K562 (cell line): ENCODE data around the gene TRABD2B. TPM values are rescaled to one million over a fixed set of nuclear protein-coding genes. Genes with fewer than 3 reads are reported as not detected.
A peak's percentile ranks its signal among the peaks of the same experiment; 100 is the strongest.

Source experiments
- ATAC-seq: fragments of 200-7000 bp; cut with Tn5 transposase; 3 replicates; pipeline ENCODE4 v1.9.1; 2020; ENCODE audit warnings: moderate library complexity
- BruUV-seq: library from RNA; stranded (reverse); fragments of 400-500 nt; replicated peaks from 2 replicates; lab custom pipeline; 2021; lab: Mats Ljungman, UMichigan
- CTCF ChIA-PET: fragments of 300-600 bp; formaldehyde crosslinking; extraction: SDS; loops from one replicate; lab custom pipeline; 2021; ENCODE audit warnings: low intra/inter-chr PET ratio; lab: Yijun Ruan, JAX
- POLR2A ChIA-PET: fragments of 300-600, 350-650 bp; sonication (Branson Sonifier 250); formaldehyde crosslinking; extraction: SDS; loops from one replicate; lab custom pipeline; 2021; ENCODE audit warnings: antibody characterized with exemption, inconsistent platforms; lab: Yijun Ruan, JAX
- DNase-seq, 4 experiments: peaks; one replicate each; pipeline versions ENCODE4 v3.0.0 to v3.0.0-alpha.2; 2011 to 2018; ENCODE audit warnings: low spot score in 3 of 4, mixed read lengths in 3 of 4; ENCODE audit errors: extremely low read depth in 1 of 4
- FAIRE-seq: peaks from 2 replicates; lab custom pipeline; 2011; peaks lifted over from hg19 to GRCh38; lab: Jason Lieb, UNC
- H2AFZ ChIP-seq: 2 replicates; pipeline ENCODE4 v1.6.0; 2011; ENCODE audit warnings: low read depth, low read length, control low read depth, inconsistent platforms
- H3K27ac ChIP-seq: fragments of 200-600 bp; 3 replicates; pipeline ENCODE4 v1.8.0; 2011; ENCODE audit warnings: low read depth, mild to moderate bottlenecking, control low read depth, inconsistent platforms, low read length, moderate library complexity, mixed read lengths; ENCODE audit errors: extremely low read depth
- H3K27me3 ChIP-seq, 2 experiments: fragments of 300-600 bp in 1 of 2; 2 replicates in 1 of 2; 3 replicates in 1 of 2; pipeline versions ENCODE4 v1.6.0 to v1.8.0; 2011; ENCODE audit warnings: inconsistent platforms in 2 of 2, low read length in 2 of 2, mild to moderate bottlenecking in 1 of 2, mixed read lengths in 1 of 2, moderate library complexity in 1 of 2; ENCODE audit not compliant: control insufficient read depth in 2 of 2, insufficient read depth in 2 of 2
- H3K36me3 ChIP-seq: fragments of 300-600 bp; 3 replicates; pipeline ENCODE4 v1.8.0; 2011; ENCODE audit warnings: mild to moderate bottlenecking, low read length, inconsistent platforms; ENCODE audit not compliant: control insufficient read depth, insufficient read depth
- H3K4me1 ChIP-seq, 2 experiments: fragments of 200-600 bp in 1 of 2; replicated peaks in 1 of 2; 2 replicates in 1 of 2; 3 replicates in 1 of 2; pipeline versions ENCODE4 v1.5.1 to v1.8.0; 2011; ENCODE audit warnings: inconsistent platforms in 2 of 2, low read length in 2 of 2, mild to moderate bottlenecking in 1 of 2, mixed read lengths in 1 of 2, moderate library complexity in 1 of 2; ENCODE audit not compliant: control insufficient read depth in 2 of 2, insufficient read depth in 2 of 2
- H3K4me2 ChIP-seq: 2 replicates; pipeline ENCODE4 v1.6.1; 2011; ENCODE audit warnings: low read length, control low read depth, inconsistent platforms, mixed read lengths; ENCODE audit not compliant: insufficient read depth
- H3K4me3 ChIP-seq: fragments of 200-600 bp; sonication (generic), shearing (Covaris generic); 2 replicates; pipeline ENCODE4 v1.5.1; 2016; ENCODE audit warnings: control low read depth, inconsistent platforms
- H3K79me2 ChIP-seq: fragments of 200-600 bp; 3 replicates; pipeline ENCODE4 v1.8.0; 2011; ENCODE audit warnings: low read length, inconsistent platforms; ENCODE audit not compliant: control insufficient read depth, insufficient read depth
- H3K9ac ChIP-seq, 2 experiments: 2 replicates each; pipeline versions ENCODE4 v1.6.0 to v1.6.1; 2011; ENCODE audit warnings: low read depth in 2 of 2, low read length in 2 of 2, control low read depth in 1 of 2, inconsistent platforms in 1 of 2, mild to moderate bottlenecking in 1 of 2, mixed read lengths in 1 of 2; ENCODE audit not compliant: insufficient read depth in 1 of 2
- H3K9me1 ChIP-seq: one replicate; pipeline ENCODE4 v1.6.0; 2011; ENCODE audit warnings: inconsistent platforms, mild to moderate bottlenecking, low read length, moderate library complexity; ENCODE audit not compliant: control insufficient read depth, insufficient read depth
- H3K9me3 ChIP-seq: replicated peaks from 2 replicates; pipeline ENCODE4 v1.5.1; 2011; ENCODE audit warnings: low read depth, low read length, inconsistent platforms; ENCODE audit not compliant: control insufficient read depth, insufficient read depth
- H4K20me1 ChIP-seq: replicated peaks from 2 replicates; pipeline ENCODE4 v1.6.1; 2011; ENCODE audit warnings: low read length, inconsistent platforms, mixed read lengths; ENCODE audit not compliant: control insufficient read depth, insufficient read depth
- KHSRP ChIP-seq: fragments of 450-650 bp; IDR thresholded peaks from 2 replicates; pipeline ENCODE4 v1.6.1; 2017
- RFX1 ChIP-seq: fragments of 450-650 bp; IDR thresholded peaks from 2 replicates; pipeline ENCODE4 v1.6.1; 2016; ENCODE audit warnings: mild to moderate bottlenecking, moderate library complexity
- ZFP36 ChIP-seq: fragments of 150-350 bp; IDR thresholded peaks from 2 replicates; pipeline ENCODE4 v1.6.1; 2018; ENCODE audit warnings: low read length, low read depth; ENCODE audit not compliant: partially characterized antibody
- WGBS: fragments of 100-300 bp; shearing (Covaris generic); methylation state at CpG from one replicate; pipeline ENCODE4 v1.1.6; 2016; ENCODE audit warnings: low coverage, mixed read lengths; ENCODE audit not compliant: insufficient coverage; ENCODE audit errors: missing lambda C conversion rate; 5-methylcytosine and 5-hydroxymethylcytosine counted together
- in situ Hi-C: fragments of 300-500 bp; cut with MboI; formaldehyde crosslinking; loops from 4 replicates; pipeline ENCODE4 v1.15.0; 2018; ENCODE audit warnings: inconsistent platforms, mixed read lengths
- intact Hi-C: fragments of 100-400 bp; cut with micrococcal nuclease; formaldehyde crosslinking; loops from 2 replicates; pipeline ENCODE4 v1.14.2; 2022
- polyA plus RNA-seq, 8 experiments: library from polyadenylated mRNA; depleted of rRNA in 4 of 8; stranded (reverse) in 5 of 8; unstranded in 3 of 8; fragments of >200 nt; fragmentation: Nextera tagmentation in 2 of 8; fragmentation: Illumina TruSeq in 1 of 8; extraction: Ambion mirVana in 2 of 8; extraction: Trizol in 1 of 8; gene quantifications; 2 replicates each; pipeline versions ENCODE4 v1.2.1 to v1.2.3, GENCODE V29; 2011 to 2014; ENCODE audit warnings: inconsistent platforms in 1 of 8, missing spikeins in 1 of 8
- total RNA-seq, 7 experiments: library from RNA; depleted of rRNA in 6 of 7; stranded (reverse); fragments of >200 nt in 6 of 7; fragmentation: Illumina TruSeq in 2 of 7; extraction: Trizol in 2 of 7; gene quantifications; 2 replicates each; pipeline versions ENCODE4 v1.2.1 to v1.2.3, GENCODE V29; 2011 to 2021; ENCODE audit warnings: low replicate concordance in 1 of 7

Gene TRABD2B
- total and polyA plus RNA-seq, 9 of the 15 experiments (the other 6 are each of a cell fraction or from before 2014, with no cell fraction given) = not detected

DNA sequence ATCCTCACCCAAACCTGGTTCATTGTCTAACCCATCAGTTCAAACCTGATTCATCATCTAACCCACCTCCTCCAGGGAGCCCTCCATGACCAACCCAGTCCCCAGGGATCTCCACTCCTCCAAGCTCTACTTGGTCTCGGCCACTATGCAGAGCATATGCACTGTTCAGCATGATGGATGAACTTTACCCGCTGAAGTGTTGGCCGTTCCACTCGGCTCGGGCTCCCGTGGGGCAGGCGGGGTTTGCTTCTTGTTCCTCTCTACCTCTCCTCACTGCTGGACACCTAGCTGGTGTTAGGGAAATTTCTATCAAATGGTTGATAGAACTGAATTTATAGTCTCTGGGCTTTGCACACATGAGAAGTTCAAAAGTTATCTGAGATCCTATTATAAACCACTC, 111.0 kb downstream of the TRABD2B start:
- Histone ChIP-seq H3K4me2 (no peak overlapping the region), H3K9me3 (no peaks in the 10 kb centered on the region), H3K27ac (no peak overlapping the region), H4K20me1 (peaks cover 4% of the 10 kb centered on the region; the same call in 1 of the 2 replicates), H3K36me3 (no peaks in the 10 kb centered on the region), H3K4me1 (no peaks in the 10 kb centered on the region), H2AFZ (no peak overlapping the region), H3K79me2 (no peaks in the 10 kb centered on the region), H3K27me3 (peaks cover 0 to 29% of the 10 kb centered on the region in 2 experiments; a peak in 2 of 5 replicates), H3K9ac (no peak overlapping the region), H3K9me1 (no peaks in the 10 kb centered on the region), H3K4me3 (no peak overlapping the region)
- in situ Hi-C loops = no loop called here
- ATAC-seq = no peak
- WGBS = 0% methylated on average over 7 of the region's 7 CpGs
- no peak for FAIRE-seq
- BruUV-seq = no TSS peak
- ChIA-PET POLR2A (interaction anchor here (0.9 kb wide), 1 partner anchor 133 kb away, joined by 7 read pairs; no protein-coding TSS in a partner anchor), CTCF (no interaction called here)
- intact Hi-C loops = no loop called here
- no peak for DNase-seq
- TF ChIP-seq KHSRP (no peak), ZFP36 (peak; percentile 85)

DNA sequence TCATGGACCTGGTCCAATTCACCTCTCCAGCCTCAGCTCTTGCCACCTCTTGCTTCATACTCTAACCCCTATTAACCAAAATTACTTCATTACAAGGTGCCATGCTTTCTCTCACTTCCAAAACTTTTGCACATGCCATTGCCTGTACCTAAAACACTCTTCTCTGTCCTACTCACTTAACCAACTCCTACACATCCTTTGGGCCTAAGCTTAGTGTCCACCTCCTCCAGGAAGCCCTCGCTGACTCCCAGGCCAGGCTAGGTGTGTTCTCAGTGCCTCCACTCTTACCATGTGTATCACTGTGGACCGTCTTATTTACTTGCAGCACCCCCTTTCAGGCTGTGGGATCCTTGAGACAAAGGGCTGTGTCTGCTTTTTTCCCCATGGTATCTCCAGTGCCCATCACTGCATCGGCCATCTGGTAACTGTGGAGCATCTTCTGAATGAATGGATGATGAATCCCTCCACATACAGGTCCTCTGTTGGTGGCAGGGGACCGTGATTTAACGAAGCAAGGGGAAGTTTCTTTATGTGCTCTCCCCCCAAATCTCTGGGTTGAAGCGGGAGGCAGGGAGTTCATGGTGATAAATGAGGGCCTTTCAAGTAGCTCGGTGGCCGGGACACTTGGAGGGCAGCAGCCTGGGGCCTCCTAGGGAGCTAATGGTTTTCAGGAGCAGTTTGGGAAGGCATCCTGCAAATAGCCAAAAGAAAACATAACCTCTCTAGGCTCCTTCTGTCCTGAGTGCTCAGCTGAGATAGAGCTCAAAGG, 111.9 kb downstream of the TRABD2B start:
- FAIRE-seq (no peak), DNase-seq (no peak), ATAC-seq (no peak)
- intact Hi-C loops = no loop called here
- H3K4me2 ChIP-seq = no peak overlapping the region
- H3K9ac ChIP-seq = no peak overlapping the region
- ChIA-PET CTCF (interaction anchor here (0.7 kb wide), 1 partner anchor 312 kb away, joined by 3 read pairs; no protein-coding TSS in a partner anchor), POLR2A (interaction anchor here (0.6 to 0.9 kb wide), 3 partner anchors 132 to 228 kb away, joined by 3 to 7 read pairs (median 4); no protein-coding TSS in a partner anchor)
- TF ChIP-seq ZFP36 (peak; percentile 62), RFX1 (no peak)
- H3K27ac ChIP-seq = no peak overlapping the region
- no peak overlapping the region for H3K4me3 ChIP-seq
- 0% methylated on average over 8 of the region's 8 CpGs for WGBS
- no peaks in the 10 kb centered on the region for H3K9me1 ChIP-seq
- H3K9me3 ChIP-seq = no peaks in the 10 kb centered on the region
- H4K20me1 ChIP-seq = peaks cover 4% of the 10 kb centered on the region; the same call in 1 of the 2 replicates
- H3K79me2 ChIP-seq = no peaks in the 10 kb centered on the region
- no peaks in the 10 kb centered on the region for H3K36me3 ChIP-seq
- in situ Hi-C loops = no loop called here
- no peak overlapping the region for H2AFZ ChIP-seq
- no TSS peak for BruUV-seq
- H3K27me3 ChIP-seq = peaks cover 0 to 38% of the 10 kb centered on the region in 2 experiments; a peak in 2 of 5 replicates
- no peaks in the 10 kb centered on the region for H3K4me1 ChIP-seq
